Measurements from ENCODE around the gene DGKD. TPM values are rescaled to one million over a fixed set of nuclear protein-coding genes. Genes with fewer than 3 reads are reported as not detected.

The DGKD gene
- polyA plus RNA-seq, 3 donors = 30.3 to 31.1 (median 30.4) TPM

DNA sequence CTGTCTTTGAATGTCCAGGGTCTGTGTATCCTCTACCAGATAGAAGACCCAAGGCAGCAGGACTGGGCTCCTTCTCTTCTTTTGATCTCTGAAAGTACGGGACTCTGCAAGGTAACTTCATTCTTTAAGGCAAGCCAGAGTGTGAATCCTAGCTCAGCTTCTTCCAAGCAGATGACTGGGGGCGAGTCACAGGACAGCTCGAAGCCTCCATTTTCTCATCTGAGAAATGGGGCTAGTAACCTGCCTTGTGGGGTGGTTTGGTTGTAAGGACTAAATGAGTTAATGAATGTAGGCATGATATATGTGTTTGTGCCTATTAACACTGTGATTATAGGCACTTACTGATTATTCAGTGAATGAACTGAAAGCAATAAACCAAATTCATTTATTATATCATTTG lies 46.7 kb downstream of the DGKD start:
- DNase-seq (ENCODE audit: extremely low read depth in 1 of 11, low read depth in 9 of 11, low spot score in 4 of 11) = no peak

GRCh38 chr2:233402346-233402745 lies 48.1 kb downstream of the DGKD start:
- DNase-seq (ENCODE audit: extremely low read depth in 1 of 11, low read depth in 9 of 11, low spot score in 4 of 11) = no peak

- no peak for DNase-seq (ENCODE audit: extremely low read depth in 1 of 11, low read depth in 9 of 11, low spot score in 4 of 11)
Measured at GRCh38 chr2:233402789-233403188, 48.5 kb downstream of the DGKD start.

DNA sequence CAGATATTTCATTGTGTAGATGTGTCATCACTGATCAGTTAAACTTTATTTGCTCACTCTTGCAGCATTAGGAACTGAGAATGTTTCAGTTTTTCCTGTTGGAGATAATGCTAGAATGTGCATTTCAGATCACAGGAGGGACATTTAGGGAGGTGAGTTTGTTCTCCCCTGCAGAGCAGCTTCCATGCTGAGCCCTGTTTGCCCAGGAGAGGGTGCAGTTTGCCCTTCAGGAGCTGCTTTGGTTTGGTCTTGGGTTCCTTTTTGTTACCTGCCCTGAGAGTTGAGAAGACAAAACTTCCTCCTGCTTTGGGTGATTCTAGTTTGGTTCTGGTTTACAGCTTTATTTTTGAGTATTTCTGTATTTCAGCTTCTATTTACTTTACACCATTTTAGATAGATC lies 49.9 kb downstream of the DGKD start:
- no peak for DNase-seq (ENCODE audit: extremely low read depth in 1 of 11, low read depth in 9 of 11, low spot score in 4 of 11)

DNA sequence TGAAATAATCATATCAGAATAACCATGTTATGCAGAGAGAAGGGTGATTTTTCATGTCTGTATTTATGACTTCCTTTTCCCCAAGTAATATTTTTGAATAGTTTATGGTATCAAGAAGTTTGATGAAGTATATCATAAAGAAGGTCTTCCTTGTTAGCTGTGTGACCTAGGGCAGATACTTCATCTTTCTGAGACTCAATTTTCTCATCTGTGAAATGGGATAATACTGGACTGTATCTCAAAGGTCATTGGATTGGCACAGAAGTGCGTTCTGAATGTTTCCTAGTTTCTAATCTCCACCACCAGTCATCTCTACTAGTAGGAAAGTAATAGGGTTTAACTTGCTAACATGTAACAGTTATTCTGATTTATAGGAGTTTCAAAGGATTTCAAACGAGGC lies 52.6 kb downstream of the DGKD start:
- DNase-seq (ENCODE audit: extremely low read depth in 1 of 11, low read depth in 9 of 11, low spot score in 4 of 11) = no peak

DNA sequence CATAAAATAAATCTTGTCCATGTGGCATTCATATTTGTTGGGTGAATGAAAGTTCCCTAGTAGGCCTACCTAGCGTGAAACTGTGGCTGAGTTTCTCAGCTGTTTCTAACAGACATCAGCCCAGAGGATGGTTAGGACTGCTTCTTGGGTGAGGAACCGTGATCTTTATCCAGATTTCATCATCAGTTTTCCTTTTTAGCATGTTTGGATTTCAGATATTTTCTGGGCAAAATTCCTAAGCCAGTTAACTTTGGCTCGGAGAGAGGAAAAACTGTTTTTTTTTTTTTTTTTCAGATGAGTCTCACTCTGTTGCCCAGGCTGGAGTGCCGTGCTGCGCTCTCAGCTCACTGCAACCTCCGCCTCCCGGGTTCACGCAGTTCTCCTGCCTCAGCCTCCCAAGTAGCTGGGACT lies 53.5 kb downstream of the DGKD start:
- no peak for DNase-seq (ENCODE audit: extremely low read depth in 1 of 11, low read depth in 9 of 11, low spot score in 4 of 11)

DNA sequence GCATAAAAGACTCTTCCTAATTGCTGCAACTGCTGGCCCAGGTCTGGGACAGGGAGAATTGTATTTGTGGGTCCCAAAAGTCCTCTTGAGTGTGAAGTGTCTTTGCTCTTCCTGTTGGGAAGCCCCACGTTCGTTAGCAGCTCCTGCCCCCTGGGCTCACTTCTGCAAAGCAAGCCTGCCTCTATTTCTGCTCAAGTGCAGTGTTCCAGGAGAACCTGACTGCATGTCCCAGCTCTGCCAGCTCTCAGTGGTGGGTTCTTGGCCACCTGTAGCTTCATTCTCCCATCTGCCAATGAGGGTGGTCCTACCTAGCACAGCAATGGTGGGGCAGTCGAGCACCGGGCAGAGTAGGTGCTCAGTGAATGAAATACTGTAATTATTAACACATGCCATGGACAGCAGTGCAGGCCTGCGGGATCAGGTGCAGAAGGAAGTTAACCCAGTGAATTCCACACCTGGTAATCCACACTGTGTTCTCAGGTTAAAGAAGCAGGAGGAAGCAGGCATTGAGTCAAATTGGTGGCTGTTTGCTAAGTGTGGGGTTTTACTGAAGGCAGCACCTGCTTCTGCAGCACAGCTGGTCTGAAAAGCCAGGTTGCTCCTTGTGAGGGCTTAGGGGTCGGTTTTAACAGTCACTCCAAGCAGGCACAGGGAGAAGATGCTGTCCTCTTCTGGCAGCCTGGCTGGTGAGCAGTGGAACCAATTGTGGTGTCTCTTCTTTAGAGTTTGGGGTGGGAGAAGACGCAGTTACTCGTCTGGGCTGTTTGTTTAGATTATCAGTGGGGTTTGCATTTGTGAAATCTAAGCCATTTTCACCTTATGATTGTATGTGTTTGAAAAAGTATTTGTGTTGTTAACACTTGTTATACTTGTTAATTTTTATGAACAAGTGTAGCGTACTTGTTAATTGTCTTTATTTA lies 54.3 kb downstream of the DGKD start:
- DNase-seq (ENCODE audit: extremely low read depth in 1 of 11, low read depth in 9 of 11, low spot score in 4 of 11) = no peak

GRCh38 chr2:233409286-233409991 lies 55.1 kb downstream of the DGKD start:
- no peak for DNase-seq (ENCODE audit: extremely low read depth in 1 of 11, low read depth in 9 of 11, low spot score in 4 of 11)

DNA sequence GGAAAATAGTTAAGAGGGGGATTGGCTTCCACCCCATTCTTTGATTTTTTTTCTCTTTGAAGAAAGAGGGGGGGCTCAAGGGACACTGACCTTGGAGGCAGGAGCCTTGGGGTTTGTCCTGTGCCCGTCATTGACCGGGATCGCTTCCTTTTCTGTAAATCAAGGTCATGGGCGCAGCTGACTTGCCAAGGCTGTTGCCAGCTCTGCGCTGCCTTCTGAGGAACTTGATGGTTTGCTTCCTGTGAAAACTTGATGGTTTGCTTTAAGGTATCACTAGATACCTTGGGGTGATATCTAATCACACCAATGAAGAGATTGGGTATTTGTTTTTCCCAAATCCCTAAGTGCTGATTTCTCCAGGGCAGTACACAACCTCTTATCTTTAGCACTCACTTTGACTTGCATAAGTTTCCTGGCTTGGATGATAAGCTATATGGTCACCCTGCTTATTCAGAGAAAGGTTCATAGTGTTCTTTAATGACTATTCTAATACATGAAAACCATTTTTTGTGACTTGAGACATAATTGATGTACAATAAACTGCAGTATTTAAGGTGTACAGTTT lies 56.0 kb downstream of the DGKD start:
- no peak for DNase-seq (ENCODE audit: extremely low read depth in 1 of 11, low read depth in 9 of 11, low spot score in 4 of 11)

- no peak for DNase-seq (ENCODE audit: extremely low read depth in 1 of 11, low read depth in 9 of 11, low spot score in 4 of 11)
Measured at GRCh38 chr2:233411162-233411561, 56.9 kb downstream of the DGKD start.

DNA sequence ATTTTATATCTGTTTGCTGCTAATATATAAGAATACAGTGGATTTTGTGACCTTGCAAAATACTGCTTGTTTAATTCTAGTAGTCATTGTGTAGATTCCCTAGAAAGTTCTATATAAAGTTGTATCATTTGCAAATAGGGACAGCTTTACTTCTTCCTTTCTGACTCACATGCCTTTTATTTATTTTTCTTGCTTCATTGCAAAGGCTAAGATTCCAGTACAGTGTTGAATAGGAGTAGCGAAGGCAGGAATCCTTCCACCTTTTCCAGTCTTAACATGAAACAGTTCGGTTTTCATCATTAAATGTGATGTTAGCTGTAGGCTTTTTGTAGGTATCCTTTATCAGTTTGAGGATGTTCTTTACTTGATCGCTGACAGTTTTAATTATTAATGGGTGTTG lies 58.1 kb downstream of the DGKD start:
- no peak for DNase-seq (ENCODE audit: extremely low read depth in 1 of 11, low read depth in 9 of 11, low spot score in 4 of 11)

DNA sequence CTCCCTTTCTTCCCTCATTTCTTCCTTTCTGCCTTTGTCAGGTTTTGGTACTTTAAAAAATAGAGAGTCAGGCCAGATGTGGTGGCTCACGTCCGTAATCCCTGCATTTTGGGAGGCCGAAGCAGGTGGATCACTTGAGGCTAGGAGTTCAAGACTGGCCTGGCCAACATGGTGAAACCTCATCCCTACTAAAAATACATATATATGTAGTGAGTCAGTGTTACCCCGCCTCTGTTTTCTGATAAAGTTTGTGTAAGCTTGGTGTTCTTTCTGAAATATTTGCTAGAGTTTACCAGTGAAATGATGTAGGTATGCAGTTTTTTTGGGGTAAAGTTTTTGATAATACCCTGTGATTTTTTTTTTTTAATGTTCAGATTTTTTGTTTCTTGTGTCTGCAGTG lies 58.8 kb downstream of the DGKD start:
- no peak for DNase-seq (ENCODE audit: extremely low read depth in 1 of 11, low read depth in 9 of 11, low spot score in 4 of 11)

- DNase-seq (ENCODE audit: extremely low read depth in 1 of 11, low read depth in 9 of 11, low spot score in 4 of 11) = peak in 1 of 11 donors; percentile 18
Measured at GRCh38 chr2:233413559-233414272, 59.4 kb downstream of the DGKD start.

DNA sequence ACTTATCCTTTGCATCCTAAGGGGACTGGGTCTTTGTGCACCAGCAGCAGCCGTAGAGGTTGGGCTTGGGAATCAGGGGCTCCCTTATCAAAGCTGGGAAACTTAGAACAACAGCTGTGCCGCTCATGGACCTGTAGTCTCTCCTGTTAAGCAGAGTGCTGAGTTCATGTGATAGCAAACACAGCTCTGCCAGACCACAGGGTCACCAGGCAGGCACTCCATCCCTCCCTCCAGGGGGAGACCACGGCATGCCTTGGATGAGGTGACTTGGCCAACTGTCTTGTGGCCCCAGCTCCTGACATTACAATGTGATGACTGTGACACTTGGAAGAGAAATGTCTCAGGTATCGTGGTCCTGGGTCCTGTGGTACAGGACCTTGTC lies 60.0 kb downstream of the DGKD start:
- no peak for DNase-seq (ENCODE audit: extremely low read depth in 1 of 11, low read depth in 9 of 11, low spot score in 4 of 11)

GRCh38 chr2:233414777-233415570 lies 60.7 kb downstream of the DGKD start:
- DNase-seq (ENCODE audit: extremely low read depth in 1 of 11, low read depth in 9 of 11, low spot score in 4 of 11) = no peak

DNA sequence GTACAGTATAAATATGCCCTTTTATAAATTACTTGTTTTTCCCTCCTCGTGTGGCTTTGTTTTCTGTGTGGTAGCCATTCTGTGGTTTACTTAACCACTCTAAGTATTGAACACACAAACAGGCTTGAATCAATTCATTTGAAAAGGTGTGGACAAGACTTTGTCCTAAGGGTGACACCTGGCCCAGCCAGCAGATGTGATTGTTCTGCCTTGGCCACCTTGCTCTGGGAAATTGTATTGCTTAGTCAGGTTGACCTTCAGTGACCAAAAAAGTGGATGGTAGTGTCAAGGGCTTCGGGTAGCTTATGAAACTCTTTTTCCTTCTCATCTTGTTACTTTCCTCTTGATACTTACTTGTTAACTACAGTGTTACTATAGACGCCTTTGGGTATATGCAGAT lies 61.9 kb downstream of the DGKD start:
- no peak for DNase-seq (ENCODE audit: extremely low read depth in 1 of 11, low read depth in 9 of 11, low spot score in 4 of 11)

GRCh38 chr2:233416706-233417105 lies 62.4 kb downstream of the DGKD start:
- DNase-seq (ENCODE audit: extremely low read depth in 1 of 11, low read depth in 9 of 11, low spot score in 4 of 11) = no peak

DNA sequence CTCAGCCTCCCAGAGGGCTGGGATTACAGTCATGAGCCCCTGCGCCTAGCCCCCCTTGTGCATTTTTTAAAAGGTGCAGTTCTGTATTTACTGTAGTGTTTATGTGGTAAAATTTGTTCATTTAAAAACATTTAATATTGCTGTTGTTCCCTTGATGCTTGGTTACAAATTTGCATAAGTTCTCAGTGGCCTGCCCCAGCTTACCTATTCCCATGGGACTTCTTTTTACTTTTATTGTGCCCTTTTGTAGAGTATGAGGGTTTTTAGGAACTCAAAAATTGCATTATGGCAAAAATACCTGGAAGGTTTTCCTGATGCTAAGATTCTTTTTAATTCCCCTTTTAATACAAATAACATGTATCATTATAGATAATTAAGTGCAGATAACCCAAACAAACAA lies 63.0 kb downstream of the DGKD start:
- DNase-seq (ENCODE audit: extremely low read depth in 1 of 11, low read depth in 9 of 11, low spot score in 4 of 11) = no peak

All from renal cortex interstitium (tissue), 11 donors.